H54 (cell line): Measurements from ENCODE around the gene ZNF827.

Source experiments
- DNase-seq: peaks from one replicate; pipeline ENCODE4 v3.0.0; 2011; ENCODE audit warnings: low spot score, mixed read lengths; ENCODE audit not compliant: insufficient read length
- FAIRE-seq: peaks from 3 replicates; lab custom pipeline; 2011; peaks lifted over from hg19 to GRCh38; lab: Jason Lieb, UNC
- POLR2A ChIP-seq: IDR thresholded peaks from 2 replicates; pipeline ENCODE4 v1.6.1; 2011; ENCODE audit warnings: low read depth, mild to moderate bottlenecking, low read length

The ZNF827 gene

DNA sequence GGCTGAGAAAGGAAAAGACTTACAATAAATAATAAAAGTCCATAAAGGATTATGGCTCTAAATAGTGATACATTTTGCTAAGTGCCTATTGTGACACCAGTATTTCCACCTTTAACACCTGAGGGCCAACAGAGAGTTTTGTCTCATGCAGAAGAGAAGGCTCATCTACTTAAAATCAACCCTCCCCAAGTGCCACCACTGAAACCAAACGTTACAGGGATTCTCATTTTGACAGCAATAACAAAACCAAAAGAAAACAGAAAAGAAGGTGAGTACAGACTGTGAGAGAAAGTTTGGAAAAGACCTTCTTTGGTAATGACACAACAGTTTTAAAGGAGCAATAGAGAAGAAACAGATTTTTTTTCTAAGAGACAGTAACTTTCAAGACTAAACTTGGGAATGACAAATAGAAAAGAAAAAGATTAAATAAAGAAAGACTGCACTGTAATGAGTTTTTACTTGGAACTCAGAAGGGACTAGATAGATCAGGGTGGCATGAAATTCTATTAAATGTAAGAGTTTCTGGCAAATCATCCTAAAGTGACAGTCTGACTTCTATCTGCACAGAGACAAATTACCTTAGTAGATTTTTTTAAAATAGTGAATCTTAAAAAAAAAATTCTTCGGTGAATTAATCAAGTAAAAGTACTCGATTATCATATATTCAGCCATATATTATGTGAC is 109.7 kb downstream of the ZNF827 start:
- no peak for FAIRE-seq

DNA sequence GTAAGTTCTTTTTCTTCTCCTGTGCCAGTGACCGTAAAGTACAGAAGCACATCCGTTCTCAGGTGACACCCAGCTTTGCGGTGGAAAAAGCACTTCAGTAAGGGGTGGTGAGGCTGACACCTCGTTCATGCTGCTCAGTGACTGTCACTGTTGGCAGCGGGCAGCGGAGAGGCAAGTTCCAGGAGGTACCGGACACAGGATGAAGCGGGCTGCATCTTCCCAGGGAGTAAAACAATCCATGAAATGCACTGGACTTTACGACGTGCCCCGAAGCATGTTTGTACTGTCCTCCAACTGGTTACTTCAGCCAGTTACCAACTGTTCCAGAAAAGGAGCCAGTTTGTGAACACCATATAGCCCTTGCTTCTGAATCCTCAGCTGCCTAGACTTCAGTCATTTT is 110.7 kb downstream of the ZNF827 start:
- no peak for TF ChIP-seq POLR2A
- no peak for FAIRE-seq
- no peak for DNase-seq

More for the DNA sequence above, 109.7 kb downstream of the ZNF827 start:
- TF ChIP-seq POLR2A = no peak
- no peak for DNase-seq

DNA sequence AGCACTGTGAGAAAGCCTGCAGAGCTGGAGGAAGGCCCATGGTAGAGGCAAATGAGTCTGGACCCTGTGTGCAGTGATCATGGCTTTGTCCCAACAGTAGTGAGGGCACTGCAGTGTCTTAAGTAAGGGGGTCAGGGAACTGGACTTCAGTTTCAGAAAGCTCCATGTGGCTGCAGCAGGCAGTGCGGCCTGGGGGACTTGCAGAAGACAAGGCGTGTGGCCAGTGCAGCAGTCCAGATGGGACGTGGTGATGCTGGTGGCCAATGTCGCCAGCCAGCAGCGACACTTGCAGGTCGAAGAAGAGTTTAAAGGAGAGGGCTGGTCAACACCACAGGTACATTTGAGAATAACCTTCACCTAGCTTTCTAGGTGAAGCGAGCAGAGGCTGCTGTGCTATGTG is 113.4 kb downstream of the ZNF827 start:
- FAIRE-seq (no peak), DNase-seq (no peak)
- TF ChIP-seq POLR2A = no peak

GRCh38 chr4:145824463-145824862 is 114.2 kb downstream of the ZNF827 start:
- TF ChIP-seq POLR2A = no peak
- DNase-seq (no peak), FAIRE-seq (no peak)

GRCh38 chr4:145823743-145824142 is 114.9 kb downstream of the ZNF827 start:
- FAIRE-seq (no peak), DNase-seq (no peak)
- no peak for TF ChIP-seq POLR2A

DNA sequence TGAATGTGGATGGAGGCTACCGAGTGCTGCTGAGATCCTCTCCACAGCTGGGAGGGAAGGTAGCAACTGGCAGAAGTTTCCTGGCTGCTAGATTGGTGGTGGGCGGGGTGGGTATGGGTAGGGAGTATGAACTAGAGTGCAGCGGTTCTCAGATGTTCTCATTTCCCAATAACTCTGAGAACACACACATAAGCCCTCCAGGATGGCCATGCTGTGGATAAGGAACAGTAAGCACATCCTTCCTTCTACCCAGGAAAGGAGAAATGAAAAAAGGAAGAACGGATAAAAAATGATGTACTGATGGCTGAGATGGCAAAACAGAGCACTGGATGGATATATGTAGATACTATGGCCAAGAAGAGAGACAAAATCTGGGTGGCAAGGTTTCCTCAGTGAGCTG is 116.0 kb downstream of the ZNF827 start:
- TF ChIP-seq POLR2A = no peak
- DNase-seq = no peak
- no peak for FAIRE-seq

GRCh38 chr4:145822181-145822580 is 116.4 kb downstream of the ZNF827 start:
- no peak for FAIRE-seq
- no peak for TF ChIP-seq POLR2A

DNA sequence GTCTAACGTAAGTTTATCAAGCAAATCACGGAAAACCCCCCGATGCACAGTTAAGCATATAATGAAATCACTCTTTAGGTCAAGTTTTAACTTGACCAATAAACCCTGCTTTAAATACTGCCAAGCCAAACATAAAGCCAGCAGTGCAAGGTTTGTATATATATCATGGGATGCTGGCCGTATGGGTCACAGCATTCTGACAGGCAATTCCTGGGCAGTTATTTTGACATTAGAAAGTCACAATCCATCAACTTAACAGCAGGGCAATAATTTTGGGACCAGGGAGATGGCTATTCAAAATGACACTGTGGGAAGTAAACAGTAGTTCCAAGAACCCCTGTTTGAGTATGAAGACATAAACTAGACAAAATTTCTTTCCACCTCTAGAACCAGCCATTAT is 116.9 kb downstream of the ZNF827 start:
- DNase-seq = no peak
- FAIRE-seq = no peak
- no peak for TF ChIP-seq POLR2A

More at GRCh38 chr4:145822181-145822580, 116.4 kb downstream of the ZNF827 start:
- no peak for DNase-seq

- FAIRE-seq (no peak), DNase-seq (no peak)
- TF ChIP-seq POLR2A = no peak
These were observed 118.2 kb downstream of the ZNF827 start for GRCh38 chr4:145820407-145820806.

- DNase-seq (no peak), FAIRE-seq (no peak)
These were observed 118.8 kb downstream of the ZNF827 start for GRCh38 chr4:145819853-145820181.

GRCh38 chr4:145819101-145819852 is 119.3 kb downstream of the ZNF827 start:
- FAIRE-seq = no peak
- no peak for DNase-seq
- no peak for TF ChIP-seq POLR2A

More at GRCh38 chr4:145819853-145820181, 118.8 kb downstream of the ZNF827 start:
- TF ChIP-seq POLR2A = no peak

DNA sequence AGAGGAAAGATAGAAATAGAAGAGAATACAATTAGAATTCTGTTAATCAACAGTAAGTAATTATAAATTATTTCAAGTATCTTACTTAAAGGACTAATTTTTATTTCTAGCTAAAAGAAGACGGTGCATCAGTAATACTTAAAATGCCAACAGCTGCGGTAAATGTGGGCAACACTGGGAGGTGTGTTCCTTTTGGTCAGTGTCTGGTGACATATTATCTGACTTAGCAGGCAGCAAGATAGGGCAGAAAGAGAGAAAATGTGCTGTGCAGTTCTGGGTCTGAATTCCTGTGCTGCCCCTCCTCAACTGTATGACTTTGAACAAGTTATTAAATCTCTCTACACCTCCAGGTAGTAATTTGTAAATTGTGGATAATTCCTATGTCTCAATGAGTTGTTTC is 120.6 kb downstream of the ZNF827 start:
- TF ChIP-seq POLR2A = no peak
- no peak for DNase-seq
- no peak for FAIRE-seq

- no peak for FAIRE-seq
- TF ChIP-seq POLR2A = no peak
- DNase-seq = no peak
These were observed 122.5 kb downstream of the ZNF827 start for GRCh38 chr4:145816091-145816490.

- DNase-seq (no peak), FAIRE-seq (no peak)
- no peak for TF ChIP-seq POLR2A
These were observed 123.0 kb downstream of the ZNF827 start for GRCh38 chr4:145815626-145816025.
